Lower leg skin (tissue), 3 donors: Measurements from ENCODE around the gene SLC15A1.

Source experiments
- CTCF ChIP-seq, 3 donors: fragments of 450-650 bp; IDR thresholded peaks; one replicate each; pipeline ENCODE4 v1.5.1; 2016; ENCODE audit warnings: antibody characterized with exemption in 3 of 3, mild to moderate bottlenecking in 3 of 3, moderate library complexity in 2 of 3
- POLR2A ChIP-seq, 2 donors: fragments of 450-650 bp; IDR thresholded peaks; one replicate each; pipeline ENCODE4 v1.6.1; 2016 to 2017; ENCODE audit warnings: antibody characterized with exemption in 2 of 2, mild to moderate bottlenecking in 1 of 2, moderate library complexity in 1 of 2

GRCh38 chr13:98678741-98679140, 73.7 kb downstream of the SLC15A1 start:
- TF ChIP-seq CTCF (IDR thresholded peaks at IDR 0.05) (no peak), POLR2A (IDR thresholded peaks at IDR 0.05) (no peak)
